ENCODE results near the gene RIBC2.
"Not testable (repeated sequence)": the region's sequence is repeated elsewhere in the genome, so short reads cannot be mapped to it uniquely, and the experiment has no call there.

GRCh38 chr22:45447596-45447995, 34.1 kb downstream of the RIBC2 start:
- not testable (repeated sequence) for TF ChIP-seq CTCF (conservative IDR thresholded peaks at IDR 0.05); ZFX (IDR thresholded peaks at IDR 0.05)

Data from C4-2B (cell line).